Stimulated activated CD8-positive, alpha-beta memory T cell treated with anti-CD3 and anti-CD28 coated beads, Interleukin-4, amount 100 ng/mL, for 1 hour (primary cell): ENCODE measurements around the gene TRUB2.

Experiments
- DNase-seq, 2 donors: peaks; one replicate each; pipeline ENCODE4 v3.0.0-alpha.2; 2020; ENCODE audit warnings: low read depth in 2 of 2, low spot score in 1 of 2

Gene TRUB2, protein sequence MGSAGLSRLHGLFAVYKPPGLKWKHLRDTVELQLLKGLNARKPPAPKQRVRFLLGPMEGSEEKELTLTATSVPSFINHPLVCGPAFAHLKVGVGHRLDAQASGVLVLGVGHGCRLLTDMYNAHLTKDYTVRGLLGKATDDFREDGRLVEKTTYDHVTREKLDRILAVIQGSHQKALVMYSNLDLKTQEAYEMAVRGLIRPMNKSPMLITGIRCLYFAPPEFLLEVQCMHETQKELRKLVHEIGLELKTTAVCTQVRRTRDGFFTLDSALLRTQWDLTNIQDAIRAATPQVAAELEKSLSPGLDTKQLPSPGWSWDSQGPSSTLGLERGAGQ

DNA sequence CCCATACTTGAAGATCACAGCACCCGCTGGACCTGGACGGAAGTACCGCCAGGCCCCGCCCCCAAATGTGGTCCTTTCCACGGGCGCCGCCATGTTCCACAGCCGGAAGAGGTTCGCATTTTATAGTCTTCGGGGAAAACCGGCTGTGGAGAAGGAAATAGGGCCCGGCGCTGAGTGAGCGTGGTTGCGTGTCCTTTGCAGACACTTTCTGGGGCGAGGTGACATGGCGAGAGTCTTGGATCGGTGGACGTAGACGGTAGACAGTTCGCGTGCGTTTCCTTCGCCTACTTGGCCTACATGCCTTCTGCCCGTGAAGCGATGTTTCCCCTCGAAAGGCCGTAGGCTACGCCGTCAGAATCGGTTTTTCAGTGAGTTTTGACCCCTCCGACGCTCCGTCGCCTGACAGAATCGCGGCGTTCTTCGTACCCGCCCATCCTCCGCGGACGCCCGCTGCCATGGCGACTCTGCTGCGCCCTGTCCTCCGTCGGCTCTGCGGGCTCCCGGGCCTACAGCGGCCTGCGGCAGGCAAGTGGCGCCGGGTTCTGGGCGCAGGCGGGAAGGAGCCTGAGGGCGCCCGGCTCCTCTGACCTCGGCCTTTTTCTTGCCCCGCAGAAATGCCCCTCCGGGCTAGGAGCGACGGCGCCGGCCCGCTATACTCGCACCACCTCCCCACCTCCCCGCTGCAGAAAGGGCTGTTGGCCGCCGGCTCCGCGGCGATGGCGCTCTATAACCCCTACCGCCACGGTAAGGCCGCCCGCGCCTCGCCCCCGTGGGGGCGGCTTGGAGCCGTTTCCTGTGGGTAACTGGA is at the start of gene TRUB2, which contains the start of gene COQ4:
Gene TRUB2 (minus strand): TSS at position 44 of the 808 bp plus-strand sequence. CDS start 39 bp downstream, at position 5.
Gene COQ4 (plus strand): TSS at position 436 of the 808 bp plus-strand sequence. CDS start 20 bp downstream, at position 456.
- DNase-seq: peak; percentile 85 to 86

DNA sequence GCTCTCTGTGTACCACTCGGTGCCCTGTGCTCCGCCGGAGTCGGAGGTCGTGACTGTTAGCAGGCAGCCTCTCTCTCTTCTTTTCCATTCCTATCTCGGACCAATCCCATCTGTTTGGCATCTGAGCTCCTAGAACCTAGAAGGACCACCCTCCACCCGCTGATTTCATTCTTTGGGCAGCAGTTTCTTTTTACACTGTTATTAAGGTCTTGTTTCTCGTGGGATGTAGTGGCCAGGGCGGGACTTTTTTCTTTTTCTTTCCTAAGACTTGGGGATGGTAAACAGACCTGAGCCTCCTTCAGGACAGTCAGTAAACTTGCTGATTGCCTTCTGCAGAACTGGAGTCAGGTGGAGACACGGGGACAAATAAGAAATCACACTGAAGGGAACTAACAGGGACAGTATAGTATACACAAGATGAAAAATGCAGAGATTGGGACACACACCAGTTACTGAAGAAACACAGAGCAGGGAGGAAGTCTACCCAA is 49.4 kb upstream of the TRUB2 start:
- no peak for DNase-seq

DNA sequence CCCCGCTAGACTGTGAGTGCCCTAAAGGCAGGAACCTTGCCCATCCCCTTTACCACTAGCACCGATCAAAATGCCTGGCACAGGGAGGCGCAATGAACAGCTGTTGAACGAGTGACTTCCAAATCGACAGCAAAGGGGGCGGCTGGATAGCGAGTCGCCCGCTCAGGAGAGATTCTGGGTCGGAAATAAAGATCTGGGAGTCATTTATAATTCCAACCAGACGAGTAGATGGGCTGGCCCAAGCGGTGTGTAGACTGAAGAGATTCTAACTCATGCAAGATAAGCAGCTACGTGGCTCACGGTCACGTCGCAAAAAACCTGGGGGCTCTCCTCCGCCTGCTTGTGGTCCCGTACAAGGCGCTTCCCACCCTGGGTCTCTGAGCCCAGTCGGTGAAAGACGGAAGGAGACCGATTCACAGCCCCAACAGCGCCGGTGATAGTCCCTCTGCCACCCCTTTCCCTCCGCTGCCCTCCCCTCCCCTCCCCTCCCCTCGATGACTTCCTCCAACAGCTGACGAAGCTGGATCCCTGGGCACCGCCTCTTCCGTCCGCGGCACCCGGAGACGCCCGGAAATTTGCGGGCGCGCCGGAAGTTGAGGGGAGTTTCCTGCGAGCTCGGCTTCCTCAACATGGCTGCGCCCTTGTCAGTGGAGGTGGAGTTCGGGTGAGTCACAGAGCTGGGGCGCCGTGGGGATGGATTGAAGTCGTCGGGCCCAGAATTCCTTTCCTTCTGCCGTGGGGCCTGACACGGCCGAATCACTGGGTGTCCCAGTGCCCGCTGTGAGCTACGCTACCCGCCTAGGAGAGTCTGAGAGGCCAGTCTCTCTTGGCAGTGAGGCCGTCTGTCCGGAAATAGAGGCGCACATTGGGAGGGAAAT is 48.7 kb upstream of the TRUB2 start, which contains the start of gene URM1:
Gene URM1 (plus strand): TSS at position 623 of the 878 bp plus-strand sequence. CDS start 7 bp downstream, at position 630.
- DNase-seq: peak; percentile 89 to 92

DNA sequence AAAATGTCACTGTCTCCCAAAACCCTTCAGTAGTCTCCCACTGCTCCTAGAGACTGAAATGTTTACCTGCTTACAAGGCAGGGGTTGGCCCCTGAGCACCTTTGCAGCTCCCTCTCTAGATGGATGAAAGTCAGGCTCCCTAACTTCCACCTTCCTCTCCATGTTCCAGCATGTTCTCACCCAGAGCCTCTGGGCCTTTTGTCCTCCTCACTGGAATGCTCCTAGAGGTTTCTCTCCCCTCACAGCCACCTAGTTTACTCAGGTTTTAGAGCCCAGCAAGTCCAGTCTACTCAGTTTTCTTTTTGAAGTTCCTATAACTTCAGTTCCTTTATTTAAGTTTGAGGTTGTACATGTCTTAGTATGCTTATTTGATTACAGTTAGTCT is 48.1 kb upstream of the TRUB2 start:
- DNase-seq: no peak

DNA sequence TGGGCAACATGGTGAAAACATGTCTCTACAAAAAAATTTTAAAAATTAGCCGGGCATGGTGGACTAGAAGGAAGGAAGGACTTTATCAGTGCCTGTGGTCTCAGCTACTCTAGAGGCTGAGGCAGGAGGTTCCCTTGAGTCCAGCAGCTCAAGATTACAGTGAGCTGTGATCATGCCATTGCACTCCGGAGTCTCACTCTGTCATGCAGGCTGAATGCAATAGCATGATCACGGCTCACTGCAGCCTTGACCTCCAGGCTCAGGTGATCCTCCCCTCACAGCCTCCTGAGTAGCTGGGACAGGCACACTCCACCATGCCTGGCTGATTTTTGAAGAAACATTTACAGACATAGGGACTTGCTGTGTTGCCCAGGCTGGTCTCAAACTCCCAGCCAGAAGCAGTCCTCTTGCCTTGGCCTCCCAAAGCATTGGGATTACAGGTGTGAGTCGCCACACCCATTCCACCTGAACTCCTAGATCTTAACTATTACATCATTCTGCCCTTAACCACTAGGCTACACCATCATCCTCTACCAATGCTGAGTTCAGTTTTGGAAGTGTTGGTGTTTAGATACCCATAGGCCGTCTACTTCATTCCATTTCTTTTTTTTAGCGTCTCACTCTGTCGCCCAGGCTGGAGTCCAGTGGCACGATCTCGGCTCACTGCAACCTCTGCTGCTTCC is 46.9 kb upstream of the TRUB2 start:
- no peak for DNase-seq

DNA sequence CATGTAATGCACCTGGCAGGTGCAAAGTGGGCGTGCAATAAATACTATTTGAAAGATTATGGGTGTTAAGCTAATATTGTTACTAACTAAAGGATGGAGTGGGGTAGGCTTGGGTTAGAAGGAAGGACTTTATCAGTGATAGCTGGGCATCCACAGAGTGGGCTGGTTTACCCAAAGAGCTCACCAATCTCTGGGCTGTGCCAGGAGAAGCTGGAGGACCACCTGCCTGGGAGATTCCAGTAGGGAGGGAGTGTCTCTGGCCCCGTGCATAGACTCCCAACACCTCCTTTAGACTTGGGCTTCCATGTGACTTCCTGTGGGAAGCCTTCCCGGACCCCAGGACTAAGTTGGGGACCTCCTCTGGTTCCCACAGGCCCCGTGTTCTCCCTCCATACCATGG is 43.3 kb upstream of the TRUB2 start:
- no peak for DNase-seq

DNA sequence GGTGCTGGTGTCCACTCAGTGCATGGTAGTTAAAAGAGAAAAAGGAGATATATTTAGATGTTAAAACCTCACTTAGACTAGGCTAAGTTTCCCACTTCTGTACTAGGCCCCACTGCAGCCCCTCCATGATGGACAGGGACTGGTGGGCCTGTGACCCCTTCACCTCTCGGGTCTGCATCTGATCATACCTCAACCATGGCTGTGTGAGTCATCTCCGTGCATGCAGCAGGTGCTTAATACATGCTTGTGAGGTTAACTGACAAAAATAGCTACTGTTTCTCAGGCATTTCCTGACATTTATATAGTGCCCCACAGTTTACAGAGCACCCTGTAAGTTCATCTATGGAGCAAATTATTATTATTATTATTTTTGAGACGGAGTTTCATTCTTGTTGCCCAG is 40.5 kb upstream of the TRUB2 start:
- no peak for DNase-seq

DNA sequence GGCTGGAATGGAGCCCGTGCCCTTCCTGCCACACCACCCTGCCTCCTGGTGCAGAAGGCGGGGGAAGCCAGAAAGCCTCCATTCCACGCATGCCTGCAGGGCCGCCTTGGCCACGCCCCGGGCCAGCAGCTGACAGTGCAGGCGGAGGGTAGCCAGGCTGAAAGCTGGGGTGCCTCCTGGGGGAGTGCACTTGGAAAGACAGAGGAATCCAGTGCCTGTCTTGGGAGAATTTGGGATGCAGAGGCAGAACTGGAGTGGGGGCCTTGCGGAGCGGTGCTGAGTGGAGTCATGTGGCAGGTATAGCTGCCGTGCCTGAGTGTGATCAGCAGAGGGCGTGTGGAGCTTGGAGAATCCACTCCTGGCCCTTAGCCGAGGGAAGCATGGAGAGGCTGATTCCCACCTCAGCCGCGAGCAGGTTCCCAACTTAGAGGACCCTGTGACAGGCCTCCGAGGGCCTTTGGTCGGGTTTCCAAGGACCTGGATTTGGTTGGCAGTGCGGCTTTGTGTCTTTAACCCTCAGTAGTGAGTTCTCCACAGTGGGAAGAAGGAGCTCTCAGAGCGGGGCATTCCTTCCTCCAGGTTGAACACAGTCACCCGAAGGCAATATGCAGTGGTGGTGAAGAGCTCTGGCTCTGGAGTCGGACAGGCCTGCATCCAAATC is 39.9 kb upstream of the TRUB2 start:
- peak; percentile 37 to 44 for DNase-seq

DNA sequence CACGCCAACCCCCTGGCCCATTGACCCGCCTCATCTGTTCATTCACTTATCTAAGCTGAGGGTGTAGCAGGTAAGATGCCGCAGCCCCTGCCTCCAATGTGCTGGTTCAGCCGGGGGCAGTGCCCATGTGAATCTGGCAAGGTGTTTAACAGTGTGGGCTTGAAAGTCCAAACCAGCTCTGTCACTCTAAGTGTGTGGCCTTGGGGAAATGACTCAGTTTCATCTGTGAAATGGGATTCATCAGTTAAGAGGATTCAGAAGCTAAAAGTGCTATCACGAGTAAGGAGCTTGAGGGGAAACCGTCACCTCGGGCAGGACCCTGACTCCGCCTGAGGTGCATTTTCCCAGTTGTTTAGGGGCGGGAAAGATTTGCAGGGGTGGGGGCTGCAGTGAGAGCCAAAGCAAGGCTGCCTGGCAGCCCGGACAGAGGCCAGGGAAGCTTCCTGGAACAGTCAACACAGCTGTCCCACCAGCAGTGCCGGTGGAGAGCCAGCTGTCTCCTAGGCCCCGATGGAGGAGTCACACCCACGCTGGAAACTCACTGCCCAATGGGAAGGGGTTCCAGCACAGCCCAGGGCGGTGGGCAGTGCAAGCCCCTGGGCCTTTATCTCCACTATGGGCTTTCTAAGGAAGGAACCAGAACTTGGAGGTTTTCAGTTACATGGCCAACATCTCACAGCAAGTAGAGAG is 39.2 kb upstream of the TRUB2 start:
- DNase-seq: no peak

DNA sequence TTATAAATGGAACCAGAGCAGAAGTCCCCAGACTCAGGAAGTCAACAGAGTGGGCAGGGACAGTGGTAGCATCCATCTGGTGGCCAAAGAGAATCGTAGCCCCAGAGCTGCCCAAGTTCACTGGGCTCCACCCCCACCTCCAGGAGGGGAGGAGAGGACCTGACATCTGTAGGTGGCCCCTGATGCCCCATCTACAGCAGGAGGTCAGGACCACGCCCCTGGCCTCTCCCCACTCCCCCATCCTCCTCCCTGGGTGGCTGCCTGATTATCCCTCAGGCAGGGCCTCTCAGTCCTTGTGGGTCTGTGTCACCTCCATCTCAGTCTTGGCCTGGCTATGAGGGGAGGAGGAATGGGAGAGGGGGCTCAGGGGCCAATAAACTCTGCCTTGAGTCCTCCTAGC is 38.6 kb upstream of the TRUB2 start:
- DNase-seq: no peak

DNA sequence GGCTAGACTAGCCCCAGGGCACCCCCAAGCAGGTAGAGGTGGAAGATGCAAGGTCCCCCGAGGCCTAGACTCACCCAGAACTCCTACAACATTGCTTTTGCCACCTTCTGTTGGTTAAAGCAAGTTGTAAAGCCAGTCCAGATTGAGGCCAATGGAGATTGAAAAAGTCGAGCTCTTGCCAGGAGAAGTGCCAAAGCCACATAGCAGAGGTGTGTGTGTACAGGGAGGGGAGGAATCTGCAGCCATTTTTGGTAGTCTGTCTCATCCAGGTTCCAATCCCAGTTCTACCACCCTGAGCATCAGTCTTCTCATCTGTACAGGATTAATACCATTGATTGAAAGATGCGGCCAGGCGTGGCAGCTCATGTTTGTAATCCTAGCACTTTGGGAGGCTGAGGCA is 36.6 kb upstream of the TRUB2 start:
- no peak for DNase-seq

DNA sequence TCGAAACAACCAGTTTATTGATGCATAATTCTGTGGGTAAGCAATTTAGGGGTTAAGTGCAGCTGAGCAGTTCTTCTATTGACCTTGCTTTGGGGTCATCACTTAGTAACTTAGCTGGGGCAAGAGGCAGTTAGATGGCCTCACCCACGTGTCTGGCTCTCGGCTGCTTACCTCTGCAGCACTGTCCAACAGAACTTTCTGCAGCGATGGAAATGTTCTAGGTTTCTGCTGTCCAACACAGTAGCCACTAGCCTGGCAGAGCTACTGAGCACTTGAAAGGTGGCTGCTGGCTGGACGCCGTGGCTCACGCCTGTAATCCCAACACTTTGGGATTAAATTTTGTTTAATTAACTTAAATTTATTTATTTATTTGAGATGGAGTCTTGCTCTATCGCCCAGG is 35.8 kb upstream of the TRUB2 start:
- no peak for DNase-seq

DNA sequence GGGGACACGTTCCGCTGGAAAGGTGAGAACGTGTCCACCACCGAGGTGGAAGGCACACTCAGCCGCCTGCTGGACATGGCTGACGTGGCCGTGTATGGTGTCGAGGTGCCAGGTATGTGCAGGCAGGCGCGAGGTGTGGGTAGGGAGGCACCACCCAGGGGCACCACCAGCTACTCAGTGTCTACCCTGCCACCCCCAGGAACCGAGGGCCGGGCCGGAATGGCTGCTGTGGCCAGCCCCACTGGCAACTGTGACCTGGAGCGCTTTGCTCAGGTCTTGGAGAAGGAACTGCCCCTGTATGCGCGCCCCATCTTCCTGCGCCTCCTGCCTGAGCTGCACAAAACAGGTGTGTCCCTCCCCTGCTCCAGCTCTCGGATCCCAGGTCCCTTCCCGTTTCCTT is 33.2 kb upstream of the TRUB2 start:
- no peak for DNase-seq

DNA sequence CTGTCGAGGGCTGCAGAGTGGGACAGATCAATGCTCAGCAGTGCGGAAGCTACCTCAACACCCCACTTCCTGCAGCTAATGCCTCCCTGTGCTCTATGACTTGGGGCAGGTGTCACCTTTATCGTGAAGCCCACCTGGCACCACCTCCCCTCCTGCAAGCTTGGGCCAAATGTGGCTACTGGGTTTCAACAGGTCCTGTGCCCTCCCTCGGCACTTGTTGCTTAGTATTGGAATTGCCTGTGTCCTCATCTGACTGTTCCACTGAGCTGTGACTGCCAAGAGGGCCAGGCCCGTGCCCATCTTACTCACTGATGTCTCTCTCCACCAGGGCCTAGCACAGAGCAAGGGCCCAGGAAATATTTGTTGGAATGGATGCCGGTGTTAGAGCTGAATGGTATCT is 27.5 kb upstream of the TRUB2 start:
- DNase-seq: no peak

DNA sequence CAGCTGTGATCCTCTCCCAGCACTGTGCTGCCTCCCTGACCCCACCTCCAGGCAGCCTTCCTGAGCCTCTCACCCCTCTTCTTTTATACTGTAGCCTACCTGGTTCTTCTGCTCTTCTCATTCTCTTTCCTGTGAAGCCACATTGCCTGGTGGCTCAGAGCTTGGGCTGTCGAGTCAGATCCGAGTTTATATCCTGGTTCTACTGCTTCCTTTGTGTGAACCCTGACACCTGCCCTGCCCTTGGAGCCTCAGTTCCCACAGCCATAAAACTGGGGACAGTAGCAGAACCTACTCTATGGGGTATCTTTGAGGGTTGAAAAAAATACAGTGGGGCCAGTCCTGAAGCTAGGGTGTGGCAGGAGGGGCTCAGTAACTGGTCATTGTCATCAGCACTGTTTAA is 26.9 kb upstream of the TRUB2 start:
- DNase-seq: no peak

DNA sequence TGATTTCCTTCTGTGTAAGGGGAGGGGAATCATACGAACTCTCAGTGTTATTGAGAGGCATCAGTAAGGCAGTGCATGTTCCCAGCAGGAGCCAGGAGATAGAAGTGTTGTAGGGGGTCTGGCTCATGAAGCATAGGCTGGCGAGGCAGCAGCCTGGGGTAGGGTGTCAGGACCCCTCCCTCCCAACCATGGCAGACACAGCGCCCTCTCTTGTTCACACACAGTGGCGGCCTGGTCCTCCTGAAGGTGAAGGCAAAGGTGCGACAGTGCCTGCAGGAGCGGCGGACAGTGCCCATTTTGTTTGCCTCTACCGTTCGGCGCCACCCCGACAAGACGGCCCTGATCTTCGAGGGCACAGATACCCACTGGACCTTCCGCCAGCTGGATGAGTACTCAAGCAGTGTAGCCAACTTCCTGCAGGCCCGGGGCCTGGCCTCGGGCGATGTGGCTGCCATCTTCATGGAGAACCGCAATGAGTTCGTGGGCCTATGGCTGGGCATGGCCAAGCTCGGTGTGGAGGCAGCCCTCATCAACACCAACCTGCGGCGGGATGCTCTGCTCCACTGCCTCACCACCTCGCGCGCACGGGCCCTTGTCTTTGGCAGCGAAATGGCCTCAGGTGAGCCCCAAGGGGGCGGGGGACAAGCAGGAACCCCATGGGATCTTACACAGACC is 22.8 kb upstream of the TRUB2 start:
- DNase-seq: no peak

DNA sequence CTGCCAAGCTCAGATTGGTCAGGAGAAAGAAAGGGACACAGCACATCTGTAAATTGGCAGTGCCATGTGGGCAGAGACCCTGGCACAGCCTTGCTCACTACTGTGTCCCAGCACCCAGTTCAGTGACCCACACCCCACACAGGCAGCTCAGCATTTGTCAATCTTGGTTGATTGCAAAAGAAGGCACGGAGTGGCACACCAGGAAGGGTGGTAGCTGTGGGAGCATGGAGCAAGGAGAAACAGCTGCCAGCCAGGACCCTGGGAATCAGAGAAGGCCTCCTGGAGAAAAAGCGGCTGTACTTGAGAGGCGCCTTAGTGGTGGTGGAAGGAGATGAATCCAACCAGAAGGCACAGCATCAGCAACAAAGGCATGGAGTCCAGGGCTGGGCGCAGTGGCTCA is 21.6 kb upstream of the TRUB2 start:
- DNase-seq: no peak

DNA sequence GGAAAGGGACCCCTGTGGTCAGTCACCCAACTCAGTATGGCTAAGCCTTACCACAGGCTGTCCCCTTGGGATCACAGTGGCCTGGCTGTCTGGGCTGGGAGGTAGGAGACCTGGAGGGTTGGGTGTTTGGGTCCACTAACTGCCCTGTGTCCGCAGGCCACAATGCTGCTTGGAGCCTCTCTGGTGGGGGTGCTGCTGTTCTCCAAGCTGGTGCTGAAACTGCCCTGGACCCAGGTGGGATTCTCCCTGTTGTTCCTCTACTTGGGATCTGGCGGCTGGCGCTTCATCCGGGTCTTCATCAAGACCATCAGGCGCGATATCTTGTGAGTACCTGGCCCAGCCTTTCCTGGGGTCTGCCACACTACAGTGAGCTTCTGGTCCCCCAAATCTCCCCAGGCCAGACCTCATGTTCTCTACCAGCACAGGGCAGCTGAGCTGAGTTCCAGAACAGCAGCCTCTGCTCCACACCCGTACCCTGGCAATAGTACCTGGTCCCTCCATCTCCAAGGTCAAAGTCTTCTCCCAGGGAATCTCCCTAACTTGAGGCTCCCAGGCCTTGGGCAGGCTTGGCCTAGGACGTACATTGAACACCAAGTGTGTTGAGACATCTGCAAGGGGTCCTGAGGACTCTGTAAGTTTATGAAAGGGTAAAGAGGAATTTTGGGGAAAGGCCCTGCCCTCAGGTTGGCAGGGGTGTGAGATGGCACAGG is 20.9 kb upstream of the TRUB2 start:
- DNase-seq: no peak
